CD14-positive monocyte (primary cell): Measurements from ENCODE around the gene LYPD8. TPM values are rescaled to one million over a fixed set of nuclear protein-coding genes. Genes with fewer than 3 reads are reported as not detected.

Experiments used
- DNase-seq, 3 donors: peaks; one replicate each; pipeline ENCODE4 v3.0.0-alpha.2; 2011 to 2022
- H2AFZ ChIP-seq: 2 replicates; pipeline ENCODE4 v1.6.0; 2012; ENCODE audit warnings: mild to moderate bottlenecking, low read depth, low read length, inconsistent platforms; ENCODE audit not compliant: insufficient read depth, poor library complexity, severe bottlenecking
- H3K27ac ChIP-seq, 2 donors: 1 replicate in 1 of 2; 2 replicates in 1 of 2; pipeline ENCODE4 v1.5.1; 2012 to 2013; ENCODE audit warnings: low read length in 2 of 2, control low read depth in 1 of 2, inconsistent platforms in 1 of 2, low read depth in 1 of 2, mild to moderate bottlenecking in 1 of 2
- H3K27me3 ChIP-seq, 2 donors: one replicate each; pipeline versions ENCODE4 v1.6.0 to v1.6.1; 2011 to 2013; ENCODE audit warnings: low read length in 2 of 2; ENCODE audit not compliant: control insufficient read depth in 2 of 2, insufficient read depth in 2 of 2
- H3K36me3 ChIP-seq, 2 donors: replicated peaks in 1 of 2; 1 replicate in 1 of 2; 2 replicates in 1 of 2; pipeline versions ENCODE4 v1.5.1 to v1.6.1; 2012 to 2013; ENCODE audit warnings: low read length in 2 of 2, control low read depth in 1 of 2, inconsistent platforms in 1 of 2, mild to moderate bottlenecking in 1 of 2; ENCODE audit not compliant: insufficient read depth in 2 of 2, control insufficient read depth in 1 of 2
- H3K4me1 ChIP-seq, 2 donors: 1 replicate in 1 of 2; 2 replicates in 1 of 2; pipeline versions ENCODE4 v1.5.1 to v1.6.1; 2012 to 2013; ENCODE audit warnings: low read length in 2 of 2, control low read depth in 1 of 2, inconsistent platforms in 1 of 2, mild to moderate bottlenecking in 1 of 2, moderate library complexity in 1 of 2; ENCODE audit not compliant: insufficient read depth in 2 of 2, control insufficient read depth in 1 of 2
- H3K4me2 ChIP-seq: replicated peaks from 2 replicates; pipeline ENCODE3; 2012; ENCODE audit warnings: low read length, moderate library complexity, mild to moderate bottlenecking; ENCODE audit not compliant: poor library complexity, severe bottlenecking; ENCODE audit errors: extremely low read depth
- H3K4me3 ChIP-seq, 3 experiments: fragments of 200-600 bp in 1 of 3; sonication (generic) in 1 of 3; replicated peaks in 1 of 3; 1 replicate in 2 of 3; 2 replicates in 1 of 3; pipeline ENCODE4 v1.5.1; 2011 to 2013; ENCODE audit warnings: low read length in 3 of 3, mild to moderate bottlenecking in 3 of 3, control low read depth in 2 of 3, low read depth in 2 of 3, inconsistent platforms in 1 of 3, moderate library complexity in 1 of 3
- H3K79me2 ChIP-seq: 2 replicates; pipeline ENCODE4 v1.6.0; 2012; ENCODE audit warnings: mild to moderate bottlenecking, control low read depth, inconsistent platforms, low read length, moderate library complexity; ENCODE audit not compliant: insufficient read depth
- H3K9ac ChIP-seq: 2 replicates; pipeline ENCODE4 v1.6.0; 2017; ENCODE audit warnings: low read length, mild to moderate bottlenecking; ENCODE audit not compliant: insufficient read depth, poor library complexity, severe bottlenecking
- H3K9me3 ChIP-seq, 2 donors: replicated peaks in 1 of 2; 1 replicate in 1 of 2; 2 replicates in 1 of 2; pipeline versions ENCODE4 v1.5.1 to v1.6.1; 2012 to 2013; ENCODE audit warnings: low read length in 2 of 2, control low read depth in 1 of 2; ENCODE audit not compliant: control insufficient read depth in 1 of 2, insufficient read depth in 1 of 2
- H4K20me1 ChIP-seq: 2 replicates; pipeline ENCODE4 v1.6.0; 2012; ENCODE audit warnings: mild to moderate bottlenecking, low read length, control low read depth, moderate library complexity; ENCODE audit not compliant: insufficient read depth
- H3K27ac Mint-ChIP-seq, 7 donors: one replicate each; pipeline ENCODE4 v1.8.0; 2020; ENCODE audit warnings: mild to moderate bottlenecking in 7 of 7, mixed read lengths in 7 of 7, moderate library complexity in 6 of 7, inconsistent platforms in 2 of 7
- H3K27me3 Mint-ChIP-seq, 3 donors: one replicate each; pipeline ENCODE4 v1.8.0; 2021 to 2022; ENCODE audit warnings: low read depth in 3 of 3, mild to moderate bottlenecking in 3 of 3, mixed read lengths in 3 of 3, moderate library complexity in 3 of 3, inconsistent platforms in 1 of 3
- H3K36me3 Mint-ChIP-seq, 2 donors: one replicate each; pipeline ENCODE4 v1.8.0; 2020; ENCODE audit warnings: mixed read lengths in 2 of 2, inconsistent platforms in 1 of 2, mild to moderate bottlenecking in 1 of 2
- H3K4me1 Mint-ChIP-seq: one replicate; pipeline ENCODE4 v1.8.0; 2020; ENCODE audit warnings: mild to moderate bottlenecking, mixed read lengths
- H3K4me3 Mint-ChIP-seq, 2 donors: one replicate each; pipeline ENCODE4 v1.8.0; 2020; ENCODE audit warnings: mild to moderate bottlenecking in 2 of 2, mixed read lengths in 2 of 2, moderate library complexity in 1 of 2
- H3K9me3 Mint-ChIP-seq, 7 donors: one replicate each; pipeline ENCODE4 v1.8.0; 2020 to 2022; ENCODE audit warnings: mixed read lengths in 7 of 7, mild to moderate bottlenecking in 6 of 7, moderate library complexity in 6 of 7, inconsistent platforms in 2 of 7
- WGBS: methylation state at CpG from one replicate; pipeline ENCODE4 v1.1.5; 2013; ENCODE audit warnings: missing lambda C conversion rate; ENCODE audit not compliant: insufficient coverage; 5-methylcytosine and 5-hydroxymethylcytosine counted together
- intact Hi-C, 2 donors: fragments of 100-400 bp; cut with micrococcal nuclease; formaldehyde crosslinking; loops; one replicate each; pipeline versions ENCODE4 v1.15.0 to v1.15.1; 2023
- polyA plus RNA-seq, 3 donors: library from polyadenylated mRNA; depleted of rRNA in 1 of 3; unstranded in 2 of 3; stranded (reverse) in 1 of 3; fragments of 300-500 nt in 2 of 3; fragments of >200 nt in 1 of 3; fragmentation: Illumina TruSeq in 2 of 3; gene quantifications; 1 replicate in 2 of 3; 2 replicates in 1 of 3; pipeline ENCODE4 v1.2.3, GENCODE V29; 2012 to 2021
- TF ChIP-seq, protein P1 (sequence below): fragments of 200-600 bp; IDR thresholded peaks from one replicate; pipeline ENCODE4 v1.8.0; 2022; ENCODE audit warnings: antibody characterized with exemption, mild to moderate bottlenecking

LYPD8 gene
- polyA plus RNA-seq, 3 donors = 0.17 TPM; not detected in 2

DNA sequence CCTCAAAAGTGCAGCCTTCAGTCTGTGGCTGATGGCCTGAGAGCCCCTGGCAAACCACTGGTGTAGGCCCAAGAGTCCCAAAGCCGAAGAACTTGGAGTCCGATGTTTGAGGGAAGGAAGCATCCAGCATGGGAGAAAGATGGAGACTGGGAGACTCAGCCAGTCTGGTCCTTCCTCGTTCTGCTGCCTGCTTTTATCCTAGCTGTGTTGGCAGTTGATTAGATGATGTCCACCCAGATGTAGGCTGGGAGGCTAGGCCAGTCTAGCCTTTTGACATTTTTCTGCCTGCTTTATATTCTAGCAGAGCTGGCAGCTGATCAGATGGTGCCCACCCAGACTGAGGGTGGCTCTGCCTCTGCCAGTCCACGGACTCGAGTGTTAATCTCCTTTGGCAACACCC lies 1.1 kb upstream of the LYPD8 start:
- H3K27ac ChIP-seq = no peak overlapping the region
- no peak overlapping the region for H3K4me2 ChIP-seq
- DNase-seq = no peak
- no peaks in the 10 kb centered on the region for H3K79me2 ChIP-seq
- TF ChIP-seq, protein P1, sequence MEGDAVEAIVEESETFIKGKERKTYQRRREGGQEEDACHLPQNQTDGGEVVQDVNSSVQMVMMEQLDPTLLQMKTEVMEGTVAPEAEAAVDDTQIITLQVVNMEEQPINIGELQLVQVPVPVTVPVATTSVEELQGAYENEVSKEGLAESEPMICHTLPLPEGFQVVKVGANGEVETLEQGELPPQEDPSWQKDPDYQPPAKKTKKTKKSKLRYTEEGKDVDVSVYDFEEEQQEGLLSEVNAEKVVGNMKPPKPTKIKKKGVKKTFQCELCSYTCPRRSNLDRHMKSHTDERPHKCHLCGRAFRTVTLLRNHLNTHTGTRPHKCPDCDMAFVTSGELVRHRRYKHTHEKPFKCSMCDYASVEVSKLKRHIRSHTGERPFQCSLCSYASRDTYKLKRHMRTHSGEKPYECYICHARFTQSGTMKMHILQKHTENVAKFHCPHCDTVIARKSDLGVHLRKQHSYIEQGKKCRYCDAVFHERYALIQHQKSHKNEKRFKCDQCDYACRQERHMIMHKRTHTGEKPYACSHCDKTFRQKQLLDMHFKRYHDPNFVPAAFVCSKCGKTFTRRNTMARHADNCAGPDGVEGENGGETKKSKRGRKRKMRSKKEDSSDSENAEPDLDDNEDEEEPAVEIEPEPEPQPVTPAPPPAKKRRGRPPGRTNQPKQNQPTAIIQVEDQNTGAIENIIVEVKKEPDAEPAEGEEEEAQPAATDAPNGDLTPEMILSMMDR = no peak
- Mint-ChIP-seq H3K4me1 (peaks cover 9% of the 10 kb centered on the region), H3K9me3 (peaks cover 5 to 17% (median 10%) of the 10 kb centered on the region in 7 donors), H3K36me3 (peaks cover 0 to 2% of the 10 kb centered on the region in 2 donors), H3K27ac (no peak overlapping the region), H3K4me3 (no peak overlapping the region), H3K27me3 (peaks cover 0 to 4% (median 0%) of the 10 kb centered on the region in 3 donors)
- no peak overlapping the region for H3K4me3 ChIP-seq
- H3K9ac ChIP-seq = no peak overlapping the region
- peaks cover 0 to 6% of the 10 kb centered on the region in 2 donors for H3K9me3 ChIP-seq
- H3K36me3 ChIP-seq = no peaks in the 10 kb centered on the region
- intact Hi-C loops = no loop called here
- peaks cover 0 to 16% of the 10 kb centered on the region in 2 donors for H3K4me1 ChIP-seq
- WGBS = 91% methylated on average over 3 of the region's 5 CpGs
- no peaks in the 10 kb centered on the region for H3K27me3 ChIP-seq
- H2AFZ ChIP-seq = no peak overlapping the region
- no peaks in the 10 kb centered on the region for H4K20me1 ChIP-seq

DNA sequence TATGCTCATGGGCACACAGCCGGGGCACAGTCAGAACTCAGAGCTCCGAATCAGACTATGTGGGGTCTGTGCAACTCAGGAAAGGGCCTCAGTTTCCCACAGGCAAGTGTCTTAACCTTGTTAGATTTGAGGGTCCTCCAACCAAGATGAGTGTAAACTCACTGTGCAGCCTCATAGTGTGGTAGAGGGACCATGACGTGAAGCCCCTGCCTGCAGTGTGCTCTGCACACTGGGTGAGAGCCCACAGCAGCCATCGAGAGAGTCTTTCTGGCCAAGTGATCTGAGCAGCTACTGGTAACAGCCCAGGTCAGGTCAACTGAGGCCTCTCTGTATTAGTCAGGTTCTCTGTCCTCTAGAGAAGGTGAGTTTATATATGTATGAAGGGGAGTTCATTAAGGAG lies 592 bp upstream of the LYPD8 start:
- H3K27ac ChIP-seq = no peak overlapping the region
- H3K9ac ChIP-seq = no peak overlapping the region
- H3K27ac Mint-ChIP-seq = no peak overlapping the region
- no peak overlapping the region for H3K4me3 ChIP-seq
- H3K4me2 ChIP-seq = no peak overlapping the region
- H3K27me3 Mint-ChIP-seq = peaks cover 0 to 4% (median 0%) of the 10 kb centered on the region in 3 donors
- no peak for DNase-seq
- 94% methylated on average over 4 of the region's 4 CpGs for WGBS
- no peaks in the 10 kb centered on the region for H3K79me2 ChIP-seq
- H3K4me3 Mint-ChIP-seq = no peak overlapping the region
- TF ChIP-seq, protein P1 = no peak
- peaks cover 0 to 2% of the 10 kb centered on the region in 2 donors for H3K36me3 Mint-ChIP-seq
- H3K9me3 ChIP-seq = peaks cover 0 to 3% of the 10 kb centered on the region in 2 donors
- no peaks in the 10 kb centered on the region for H3K36me3 ChIP-seq
- no peaks in the 10 kb centered on the region for H4K20me1 ChIP-seq
- H3K9me3 Mint-ChIP-seq = peaks cover under 1 to 13% (median 5%) of the 10 kb centered on the region in 7 donors
- peaks cover 9% of the 10 kb centered on the region for H3K4me1 Mint-ChIP-seq
- H3K27me3 ChIP-seq = no peaks in the 10 kb centered on the region
- peaks cover 2 to 21% of the 10 kb centered on the region in 2 donors for H3K4me1 ChIP-seq
- intact Hi-C loops = no loop called here
- H2AFZ ChIP-seq = no peak overlapping the region
